Mucosa of descending colon (tissue), 3 donors: Measurements from ENCODE around the gene PCDHGB2. TPM values are rescaled to one million over a fixed set of nuclear protein-coding genes. Genes with fewer than 3 reads are reported as not detected.
A peak's percentile ranks its signal among the peaks of the same experiment; 100 is the strongest.

Experiments used
- ATAC-seq: fragments of 200-7000 bp; cut with Tn5 transposase; one replicate; pipeline ENCODE4 v1.9.1; 2020; ENCODE audit warnings: mild to moderate bottlenecking, moderate library complexity
- DNase-seq, 3 donors: peaks; one replicate each; pipeline ENCODE4 v3.0.0-alpha.2; 2020
- H3K36me3 ChIP-seq: fragments of 200-600 bp; one replicate; pipeline ENCODE4 v1.8.0; 2021; ENCODE audit warnings: low read depth, mild to moderate bottlenecking
- H3K4me1 ChIP-seq: fragments of 200-600 bp; one replicate; pipeline ENCODE4 v1.8.0; 2021; ENCODE audit warnings: low read depth, mild to moderate bottlenecking
- H3K4me3 ChIP-seq: fragments of 200-600 bp; one replicate; pipeline ENCODE4 v1.8.0; 2021; ENCODE audit warnings: mild to moderate bottlenecking
- H3K9me3 ChIP-seq: fragments of 200-600 bp; one replicate; pipeline ENCODE4 v1.8.0; 2021; ENCODE audit warnings: mild to moderate bottlenecking
- intact Hi-C, 2 donors: fragments of 100-400 bp; cut with DNase I in 1 of 2; cut with micrococcal nuclease in 1 of 2; formaldehyde crosslinking; loops; one replicate each; pipeline versions ENCODE4 v1.11.0 to v1.11.1; 2022; cut with DNase I, micrococcal nuclease
- total RNA-seq, 3 donors: library from RNA; stranded (reverse); fragmentation: NEBNext Ultra II Directional in 2 of 3; extraction: Animal tissue kit (Norgen Biotek cat#: 25700) in 2 of 3; gene quantifications; one replicate each; pipeline versions ENCODE4 v1.2.1 to v1.2.4, GENCODE V29; 2021 to 2023
- TF ChIP-seq, protein P1 (sequence below): fragments of 200-600 bp; IDR thresholded peaks from one replicate; pipeline ENCODE4 v1.8.0; 2022; ENCODE audit warnings: antibody characterized with exemption, mild to moderate bottlenecking
- donor health status: DM: no; HTN: no; CAD: no; lungs with moderate emphysema.
- donor health status: DM: no; HTN: no; CAD: no.
- donor health status: DM: no; HTN: yes; CAD: no.

PCDHGB2 gene
- total RNA-seq, 3 donors from 2014 or later = 1.5 to 5.7 (median 2.8) TPM

DNA sequence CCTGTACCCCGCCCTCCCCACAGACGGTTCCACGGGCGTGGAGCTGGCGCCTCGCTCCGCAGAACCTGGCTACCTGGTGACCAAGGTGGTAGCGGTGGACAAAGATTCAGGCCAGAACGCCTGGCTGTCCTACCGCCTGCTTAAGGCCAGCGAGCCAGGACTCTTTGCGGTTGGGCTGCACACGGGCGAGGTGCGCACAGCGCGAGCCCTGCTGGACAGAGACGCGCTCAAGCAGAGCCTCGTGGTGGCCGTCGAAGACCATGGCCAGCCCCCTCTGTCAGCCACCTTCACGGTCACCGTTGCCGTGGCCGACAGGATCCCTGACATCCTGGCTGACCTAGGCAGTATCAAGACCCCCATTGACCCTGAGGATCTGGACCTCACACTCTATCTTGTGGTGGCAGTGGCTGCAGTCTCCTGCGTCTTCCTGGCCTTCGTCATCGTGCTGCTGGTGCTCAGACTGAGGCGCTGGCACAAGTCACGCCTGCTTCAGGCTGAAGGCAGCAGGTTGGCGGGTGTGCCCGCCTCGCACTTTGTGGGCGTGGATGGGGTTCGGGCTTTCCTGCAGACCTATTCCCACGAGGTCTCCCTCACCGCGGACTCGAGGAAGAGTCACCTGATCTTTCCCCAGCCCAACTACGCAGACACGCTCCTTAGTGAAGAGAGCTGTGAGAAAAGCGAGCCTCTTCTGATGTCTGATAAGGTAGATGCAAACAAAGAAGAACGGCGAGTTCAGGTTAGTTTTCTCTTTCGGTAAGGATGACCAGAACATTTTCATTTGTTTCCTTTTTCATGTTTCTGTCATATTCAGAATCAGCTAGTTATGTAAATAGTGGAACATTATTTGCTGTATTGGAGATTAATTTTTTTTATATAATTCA, 6.5 kb downstream of the PCDHGB2 start:
- ATAC-seq (no peak), DNase-seq (no peak)
- H3K36me3 ChIP-seq = no peaks in the 10 kb centered on the region
- peaks cover 72% of the 10 kb centered on the region for H3K9me3 ChIP-seq
- intact Hi-C loops = no loop called here
- no peak overlapping the region for H3K4me3 ChIP-seq
- no peaks in the 10 kb centered on the region for H3K4me1 ChIP-seq
- TF ChIP-seq, protein P1, sequence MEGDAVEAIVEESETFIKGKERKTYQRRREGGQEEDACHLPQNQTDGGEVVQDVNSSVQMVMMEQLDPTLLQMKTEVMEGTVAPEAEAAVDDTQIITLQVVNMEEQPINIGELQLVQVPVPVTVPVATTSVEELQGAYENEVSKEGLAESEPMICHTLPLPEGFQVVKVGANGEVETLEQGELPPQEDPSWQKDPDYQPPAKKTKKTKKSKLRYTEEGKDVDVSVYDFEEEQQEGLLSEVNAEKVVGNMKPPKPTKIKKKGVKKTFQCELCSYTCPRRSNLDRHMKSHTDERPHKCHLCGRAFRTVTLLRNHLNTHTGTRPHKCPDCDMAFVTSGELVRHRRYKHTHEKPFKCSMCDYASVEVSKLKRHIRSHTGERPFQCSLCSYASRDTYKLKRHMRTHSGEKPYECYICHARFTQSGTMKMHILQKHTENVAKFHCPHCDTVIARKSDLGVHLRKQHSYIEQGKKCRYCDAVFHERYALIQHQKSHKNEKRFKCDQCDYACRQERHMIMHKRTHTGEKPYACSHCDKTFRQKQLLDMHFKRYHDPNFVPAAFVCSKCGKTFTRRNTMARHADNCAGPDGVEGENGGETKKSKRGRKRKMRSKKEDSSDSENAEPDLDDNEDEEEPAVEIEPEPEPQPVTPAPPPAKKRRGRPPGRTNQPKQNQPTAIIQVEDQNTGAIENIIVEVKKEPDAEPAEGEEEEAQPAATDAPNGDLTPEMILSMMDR = no peak

DNA sequence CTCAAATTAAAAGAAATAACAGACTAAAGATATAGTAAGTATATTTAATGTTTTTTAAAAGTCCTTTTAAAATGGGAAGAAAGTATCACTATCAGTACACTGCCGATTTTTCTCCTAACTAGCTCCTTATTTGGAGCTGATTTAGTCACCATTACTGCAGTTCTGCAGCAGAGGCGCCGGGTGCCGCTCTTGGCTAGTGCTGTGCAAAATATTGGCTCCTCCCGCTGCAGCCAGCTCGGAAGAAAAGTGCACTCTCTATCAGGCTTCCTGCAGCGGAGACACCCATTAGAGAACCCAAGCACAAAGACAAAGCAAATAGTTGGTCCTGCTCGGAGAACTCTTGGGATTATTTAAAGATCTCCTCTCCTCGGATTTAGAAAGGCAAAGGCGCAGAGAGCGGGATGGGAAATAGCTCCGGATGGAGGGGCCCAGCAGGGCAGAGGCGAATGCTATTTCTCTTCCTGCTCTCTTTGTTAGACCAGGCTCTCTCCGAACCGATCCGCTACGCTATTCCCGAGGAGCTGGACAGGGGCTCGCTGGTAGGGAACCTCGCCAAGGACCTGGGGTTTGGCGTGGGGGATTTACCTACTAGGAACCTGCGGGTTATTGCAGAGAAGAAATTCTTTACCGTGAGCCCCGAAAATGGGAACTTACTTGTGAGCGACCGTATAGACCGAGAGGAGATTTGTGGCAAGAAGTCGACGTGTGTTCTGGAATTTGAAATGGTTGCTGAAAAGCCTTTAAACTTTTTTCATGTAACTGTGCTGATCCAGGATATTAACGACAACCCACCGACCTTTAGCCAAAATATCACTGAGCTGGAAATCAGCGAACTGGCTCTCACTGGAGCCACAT, 10.4 kb downstream of the PCDHGB2 start, which contains the start of gene PCDHGB3:
Gene PCDHGB3, plus strand, starts transcription at position 249 of the 855 bp plus-strand sequence. Its CDS starts 153 bp downstream, at position 402.
- ATAC-seq (peak; percentile 75), DNase-seq (peak in 2 of 3 donors; percentile 29 to 46)
- intact Hi-C loops = no loop called here
- H3K9me3 ChIP-seq = peaks cover 85% of the 10 kb centered on the region
- no peaks in the 10 kb centered on the region for H3K4me1 ChIP-seq
- no peak within 1 kb of the TSS for H3K4me3 ChIP-seq
- no peaks in the 10 kb centered on the region for H3K36me3 ChIP-seq
- TF ChIP-seq, protein P1 = no peak

- ATAC-seq (no peak), DNase-seq (no peak)
- Histone ChIP-seq H3K4me3 (no peak overlapping the region), H3K9me3 (peaks cover 83% of the 10 kb centered on the region), H3K36me3 (no peaks in the 10 kb centered on the region), H3K4me1 (no peaks in the 10 kb centered on the region)
- intact Hi-C loops = no loop called here
- TF ChIP-seq, protein P1 = no peak
Measured at GRCh38 chr5:141371572-141372475, 12.0 kb downstream of the PCDHGB2 start.

DNA sequence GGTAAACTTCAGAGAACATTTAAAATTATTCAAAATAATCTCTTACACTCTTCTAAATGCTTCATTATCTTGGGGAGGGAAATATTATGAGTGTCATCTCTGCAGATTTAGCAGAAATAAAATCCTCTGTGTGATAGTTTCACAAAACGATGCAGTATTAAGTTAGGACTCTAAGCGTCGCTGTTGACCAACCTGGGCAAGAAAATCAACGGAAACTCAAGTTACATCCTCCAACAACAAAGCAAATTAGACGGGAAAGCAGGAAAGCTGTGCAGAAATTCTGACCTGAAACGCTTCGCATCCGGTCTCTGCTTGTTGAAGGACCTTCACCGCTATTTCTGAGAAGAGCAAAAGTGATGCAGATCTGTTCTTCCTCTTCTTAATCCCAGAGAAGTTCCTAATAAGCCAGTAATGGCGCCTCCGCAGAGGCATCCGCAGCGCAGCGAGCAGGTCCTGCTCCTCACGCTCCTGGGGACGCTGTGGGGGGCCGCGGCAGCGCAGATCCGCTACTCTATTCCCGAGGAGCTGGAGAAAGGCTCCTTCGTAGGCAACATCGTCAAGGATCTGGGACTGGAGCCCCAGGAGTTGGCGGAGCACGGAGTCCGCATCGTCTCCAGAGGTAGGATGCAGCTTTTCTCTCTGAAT, 14.0 kb downstream of the PCDHGB2 start, which contains the start of gene PCDHGA6:
Gene PCDHGA6, plus strand, starts transcription at position 219 of the 645 bp plus-strand sequence. Its CDS starts 193 bp downstream, at position 412.
- ATAC-seq (no peak), DNase-seq (no peak)
- no peak within 1 kb of the TSS for H3K4me3 ChIP-seq
- H3K4me1 ChIP-seq = no peaks in the 10 kb centered on the region
- TF ChIP-seq, protein P1 = no peak
- H3K9me3 ChIP-seq = peaks cover 88% of the 10 kb centered on the region
- no peaks in the 10 kb centered on the region for H3K36me3 ChIP-seq
- intact Hi-C loops = no loop called here
